Lower lobe of right lung (tissue), 2 donors: ENCODE data around the gene ZNF230. TPM values are rescaled to one million over a fixed set of nuclear protein-coding genes. Genes with fewer than 3 reads are reported as not detected.
A peak's percentile ranks its signal among the peaks of the same experiment; 100 is the strongest.

Experiments used
- ATAC-seq, 2 donors: fragments of 200-7000 bp; cut with Tn5 transposase; one replicate each; pipeline ENCODE4 v1.9.1; 2020 to 2022; ENCODE audit warnings: mild to moderate bottlenecking in 2 of 2, moderate library complexity in 2 of 2
- DNase-seq: peaks from one replicate; pipeline ENCODE4 v3.0.0-alpha.2; 2020
- H3K27ac ChIP-seq: fragments of 200-600 bp; one replicate; pipeline ENCODE4 v1.8.0; 2022
- H3K27me3 ChIP-seq: fragments of 200-600 bp; one replicate; pipeline ENCODE4 v1.8.0; 2022; ENCODE audit warnings: low read depth
- H3K36me3 ChIP-seq: fragments of 200-600 bp; one replicate; pipeline ENCODE4 v1.8.0; 2022; ENCODE audit warnings: mild to moderate bottlenecking
- H3K4me1 ChIP-seq: fragments of 200-600 bp; one replicate; pipeline ENCODE4 v1.8.0; 2022
- H3K4me3 ChIP-seq: fragments of 200-600 bp; one replicate; pipeline ENCODE4 v1.8.0; 2022; ENCODE audit warnings: mild to moderate bottlenecking
- H3K9me3 ChIP-seq: fragments of 200-600 bp; one replicate; pipeline ENCODE4 v1.8.0; 2022
- CTCF ChIP-seq: fragments of 200-600 bp; IDR thresholded peaks from one replicate; pipeline ENCODE4 v1.8.0; 2022; ENCODE audit warnings: antibody characterized with exemption, mild to moderate bottlenecking
- intact Hi-C: fragments of 100-400 bp; cut with DNase I; formaldehyde crosslinking; loops from one replicate; pipeline ENCODE4 v1.11.0; 2022
- total RNA-seq: library from RNA; stranded (reverse); fragmentation: NEBNext Ultra II Directional; extraction: Animal tissue kit (Norgen Biotek cat#: 25700); gene quantifications from one replicate; pipeline ENCODE4 v1.2.1, GENCODE V29; 2021
- donor health status: DM: no; HTN: yes; CAD: no; lungs with severe emphysema.

ZNF230 gene
- total RNA-seq, 1 donor from 2014 or later = 4.8 TPM

DNA sequence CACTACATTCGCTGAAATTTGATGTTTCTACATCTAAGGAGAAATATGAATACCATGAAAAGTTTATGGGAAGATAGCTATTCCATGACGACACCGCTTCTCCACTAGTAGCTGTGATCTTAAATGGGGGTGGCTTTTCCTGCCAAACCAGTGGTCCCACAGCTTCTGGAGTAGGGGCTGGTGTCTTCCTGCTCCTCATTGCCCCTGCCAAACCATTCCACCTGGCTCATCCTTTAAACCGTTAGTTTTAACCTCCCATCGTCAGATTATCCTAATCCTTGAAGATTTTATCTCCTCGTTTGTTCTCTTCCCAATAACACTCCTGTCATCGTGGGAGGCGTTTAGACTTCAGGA is 568 bp upstream of the ZNF230 start:
- H3K27me3 ChIP-seq = no peaks in the 10 kb centered on the region
- intact Hi-C loops = no loop called here
- peaks cover 5% of the 10 kb centered on the region for H3K36me3 ChIP-seq
- ATAC-seq (no peak), DNase-seq (no peak)
- no peak for TF ChIP-seq CTCF
- H3K4me3 ChIP-seq = peak overlapping the region; percentile 85
- H3K4me1 ChIP-seq = peaks cover 16% of the 10 kb centered on the region
- peaks cover 27% of the 10 kb centered on the region for H3K9me3 ChIP-seq
- H3K27ac ChIP-seq = peak overlapping the region; percentile 78

- Histone ChIP-seq H3K9me3 (peaks cover 26% of the 10 kb centered on the region), H3K27me3 (no peaks in the 10 kb centered on the region), H3K4me1 (peaks cover 16% of the 10 kb centered on the region), H3K36me3 (peaks cover 13% of the 10 kb centered on the region), H3K27ac (peak overlapping the region; percentile 78), H3K4me3 (peak overlapping the region; percentile 85)
- peak; percentile 45 for DNase-seq
- no peak for TF ChIP-seq CTCF
- intact Hi-C loops = no loop called here
- ATAC-seq = peak; percentile 4 to 35
Measured at GRCh38 chr19:44003461-44004009, 778 bp downstream of the ZNF230 start.

- H3K27me3 ChIP-seq = no peaks in the 10 kb centered on the region
- H3K27ac ChIP-seq = no peak overlapping the region
- peaks cover 38% of the 10 kb centered on the region for H3K36me3 ChIP-seq
- intact Hi-C loops = no loop called here
- DNase-seq (no peak), ATAC-seq (no peak)
- TF ChIP-seq CTCF = no peak
- H3K4me3 ChIP-seq = no peak overlapping the region
- peaks cover 45% of the 10 kb centered on the region for H3K9me3 ChIP-seq
- H3K4me1 ChIP-seq = peaks cover 16% of the 10 kb centered on the region
Measured at GRCh38 chr19:44005973-44006372, 3.2 kb downstream of the ZNF230 start.

GRCh38 chr19:44007473-44007872 is 4.7 kb downstream of the ZNF230 start:
- Histone ChIP-seq H3K4me1 (peaks cover 11% of the 10 kb centered on the region), H3K27me3 (no peaks in the 10 kb centered on the region), H3K9me3 (peaks cover 60% of the 10 kb centered on the region), H3K36me3 (peaks cover 42% of the 10 kb centered on the region), H3K27ac (no peak overlapping the region), H3K4me3 (no peak overlapping the region)
- DNase-seq (no peak), ATAC-seq (no peak)
- intact Hi-C loops = no loop called here
- TF ChIP-seq CTCF = no peak

DNA sequence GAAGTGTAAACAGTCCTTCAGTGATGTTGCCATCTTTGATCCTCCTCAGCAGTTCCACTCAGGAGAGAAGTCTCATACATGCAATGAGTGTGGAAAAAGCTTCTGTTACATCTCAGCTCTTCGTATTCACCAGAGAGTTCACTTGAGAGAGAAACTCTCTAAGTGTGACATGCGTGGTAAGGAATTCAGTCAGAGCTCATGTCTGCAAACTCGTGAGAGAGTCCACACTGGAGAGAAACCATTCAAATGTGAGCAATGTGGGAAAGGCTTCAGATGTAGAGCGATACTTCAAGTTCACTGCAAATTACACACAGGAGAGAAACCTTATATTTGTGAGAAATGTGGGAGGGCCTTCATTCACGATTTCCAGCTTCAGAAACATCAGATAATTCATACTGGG is 7.7 kb downstream of the ZNF230 start:
- no peaks in the 10 kb centered on the region for H3K4me1 ChIP-seq
- TF ChIP-seq CTCF = no peak
- intact Hi-C loops = no loop called here
- H3K27ac ChIP-seq = no peak overlapping the region
- DNase-seq (no peak), ATAC-seq (no peak)
- no peak overlapping the region for H3K4me3 ChIP-seq
- peaks cover 42% of the 10 kb centered on the region for H3K36me3 ChIP-seq
- peaks cover 81% of the 10 kb centered on the region for H3K9me3 ChIP-seq
- no peaks in the 10 kb centered on the region for H3K27me3 ChIP-seq

DNA sequence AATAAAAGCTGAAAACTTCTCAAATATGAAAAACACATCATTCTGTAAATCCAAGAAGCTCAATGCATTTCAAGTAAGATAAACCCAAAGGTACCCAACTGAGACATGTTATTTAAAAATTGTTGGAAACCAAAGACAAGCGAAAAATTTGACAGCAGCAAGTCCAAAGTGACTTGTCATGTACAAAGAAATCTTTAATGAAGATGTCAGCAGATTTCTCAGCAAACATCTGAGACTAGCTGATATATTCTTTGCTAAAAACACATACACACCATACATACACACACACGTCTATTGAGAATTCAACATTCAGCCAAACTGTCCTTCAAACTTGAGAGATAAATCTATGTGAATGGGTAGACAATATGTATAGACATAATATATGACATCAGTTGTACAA is 16.7 kb downstream of the ZNF230 start:
- no peaks in the 10 kb centered on the region for H3K27me3 ChIP-seq
- H3K36me3 ChIP-seq = no peaks in the 10 kb centered on the region
- no peak for TF ChIP-seq CTCF
- peaks cover under 1% of the 10 kb centered on the region for H3K4me1 ChIP-seq
- H3K4me3 ChIP-seq = no peak overlapping the region
- no peak for ATAC-seq
- H3K9me3 ChIP-seq = peaks cover 1% of the 10 kb centered on the region
- H3K27ac ChIP-seq = no peak overlapping the region
- DNase-seq = no peak
- intact Hi-C loops = no loop called here
